KMS-11 (cell line): ENCODE results near the gene CKM.
"Not testable (repeated sequence)": the region's sequence is repeated elsewhere in the genome, so short reads cannot be mapped to it uniquely, and the experiment has no call there.

Source experiments
- H2AFZ ChIP-seq: fragments of 200-600 bp; sonication (generic); 2 replicates; pipeline ENCODE4 v1.6.1; 2016; ENCODE audit warnings: antibody characterized with exemption, mixed run types, low read depth
- H3K27ac ChIP-seq: fragments of 200-600 bp; sonication (generic); 2 replicates; pipeline ENCODE4 v1.6.1; 2016; ENCODE audit warnings: mild to moderate bottlenecking, mixed run types
- H3K27me3 ChIP-seq: fragments of 200-600 bp; sonication (generic); 2 replicates; pipeline ENCODE4 v1.6.1; 2017; ENCODE audit warnings: mild to moderate bottlenecking, low read depth, mixed run types, moderate library complexity; ENCODE audit not compliant: insufficient read depth
- H3K36me3 ChIP-seq: fragments of 200-600 bp; sonication (generic); 2 replicates; pipeline ENCODE4 v1.6.1; 2017; ENCODE audit warnings: mild to moderate bottlenecking, mixed run types; ENCODE audit not compliant: insufficient read depth
- H3K4me1 ChIP-seq: fragments of 200-600 bp; sonication (generic); 2 replicates; pipeline ENCODE4 v1.6.1; 2016; ENCODE audit warnings: mild to moderate bottlenecking, low read depth, mixed run types; ENCODE audit not compliant: poor library complexity, severe bottlenecking
- H3K4me2 ChIP-seq: fragments of 200-600 bp; sonication (generic); 2 replicates; pipeline ENCODE4 v1.7.0; 2016; ENCODE audit warnings: mild to moderate bottlenecking, mixed run types
- H3K4me3 ChIP-seq: fragments of 200-600 bp; sonication (generic); IDR thresholded peaks from 2 replicates; pipeline ENCODE4 v1.6.1; 2017; ENCODE audit warnings: low read depth, low read length, mixed read lengths; ENCODE audit not compliant: insufficient read depth
- H3K79me2 ChIP-seq: fragments of 200-600 bp; sonication (generic); 2 replicates; pipeline ENCODE4 v1.6.1; 2016; ENCODE audit warnings: low read depth, mixed run types; ENCODE audit not compliant: insufficient read depth
- H3K9ac ChIP-seq: fragments of 200-600 bp; sonication (generic); 2 replicates; pipeline ENCODE4 v1.6.1; 2016; ENCODE audit warnings: mild to moderate bottlenecking, mixed run types
- H4K20me1 ChIP-seq: fragments of 200-600 bp; sonication (generic); 2 replicates; pipeline ENCODE4 v1.6.1; 2016; ENCODE audit warnings: mild to moderate bottlenecking, mixed run types; ENCODE audit not compliant: insufficient read depth
- TF ChIP-seq, protein P1 (sequence below): fragments of 200-600 bp; sonication (generic); conservative IDR thresholded peaks from 2 replicates; pipeline ENCODE4 v1.6.1; 2017; ENCODE audit warnings: low read depth, mild to moderate bottlenecking, antibody characterized with exemption, low read length, moderate library complexity, mixed read lengths

The CKM gene

GRCh38 chr19:45315304-45315703, 7.4 kb downstream of the CKM start:
- Histone ChIP-seq H2AFZ (no peak overlapping the region), H3K27me3 (peaks cover 62% of the 10 kb centered on the region), H4K20me1 (no peaks in the 10 kb centered on the region), H3K4me1 (peaks cover 7% of the 10 kb centered on the region), H3K4me3 (no peak overlapping the region), H3K79me2 (no peaks in the 10 kb centered on the region), H3K4me2 (no peak overlapping the region), H3K9ac (no peak overlapping the region), H3K27ac (no peak overlapping the region), H3K36me3 (no peaks in the 10 kb centered on the region)
- TF ChIP-seq, protein P1, sequence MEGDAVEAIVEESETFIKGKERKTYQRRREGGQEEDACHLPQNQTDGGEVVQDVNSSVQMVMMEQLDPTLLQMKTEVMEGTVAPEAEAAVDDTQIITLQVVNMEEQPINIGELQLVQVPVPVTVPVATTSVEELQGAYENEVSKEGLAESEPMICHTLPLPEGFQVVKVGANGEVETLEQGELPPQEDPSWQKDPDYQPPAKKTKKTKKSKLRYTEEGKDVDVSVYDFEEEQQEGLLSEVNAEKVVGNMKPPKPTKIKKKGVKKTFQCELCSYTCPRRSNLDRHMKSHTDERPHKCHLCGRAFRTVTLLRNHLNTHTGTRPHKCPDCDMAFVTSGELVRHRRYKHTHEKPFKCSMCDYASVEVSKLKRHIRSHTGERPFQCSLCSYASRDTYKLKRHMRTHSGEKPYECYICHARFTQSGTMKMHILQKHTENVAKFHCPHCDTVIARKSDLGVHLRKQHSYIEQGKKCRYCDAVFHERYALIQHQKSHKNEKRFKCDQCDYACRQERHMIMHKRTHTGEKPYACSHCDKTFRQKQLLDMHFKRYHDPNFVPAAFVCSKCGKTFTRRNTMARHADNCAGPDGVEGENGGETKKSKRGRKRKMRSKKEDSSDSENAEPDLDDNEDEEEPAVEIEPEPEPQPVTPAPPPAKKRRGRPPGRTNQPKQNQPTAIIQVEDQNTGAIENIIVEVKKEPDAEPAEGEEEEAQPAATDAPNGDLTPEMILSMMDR, result no peak

GRCh38 chr19:45314708-45315245, 7.9 kb downstream of the CKM start:
- Histone ChIP-seq H3K4me1 (peaks cover 7% of the 10 kb centered on the region), H3K27ac (no peak overlapping the region), H3K4me3 (no peak overlapping the region), H2AFZ (no peak overlapping the region), H3K9ac (no peak overlapping the region), H3K36me3 (no peaks in the 10 kb centered on the region), H3K27me3 (peaks cover 57% of the 10 kb centered on the region), H4K20me1 (no peaks in the 10 kb centered on the region), H3K4me2 (no peak overlapping the region), H3K79me2 (no peaks in the 10 kb centered on the region)
- TF ChIP-seq, protein P1, result no peak

GRCh38 chr19:45312285-45312684, 10.4 kb downstream of the CKM start:
- not testable (repeated sequence) for H3K4me2 ChIP-seq, H3K9ac ChIP-seq, H2AFZ ChIP-seq, H3K36me3 ChIP-seq, H4K20me1 ChIP-seq, H3K27ac ChIP-seq, H3K4me1 ChIP-seq, H3K79me2 ChIP-seq, H3K4me3 ChIP-seq
- H3K27me3 ChIP-seq, result peaks cover 36% of the 10 kb centered on the region

- H3K4me3 ChIP-seq, result no peak overlapping the region
- H2AFZ ChIP-seq, result no peak overlapping the region
- no peak overlapping the region for H3K27ac ChIP-seq
Measured at GRCh38 chr19:45311621-45312020, 11.1 kb downstream of the CKM start.

DNA sequence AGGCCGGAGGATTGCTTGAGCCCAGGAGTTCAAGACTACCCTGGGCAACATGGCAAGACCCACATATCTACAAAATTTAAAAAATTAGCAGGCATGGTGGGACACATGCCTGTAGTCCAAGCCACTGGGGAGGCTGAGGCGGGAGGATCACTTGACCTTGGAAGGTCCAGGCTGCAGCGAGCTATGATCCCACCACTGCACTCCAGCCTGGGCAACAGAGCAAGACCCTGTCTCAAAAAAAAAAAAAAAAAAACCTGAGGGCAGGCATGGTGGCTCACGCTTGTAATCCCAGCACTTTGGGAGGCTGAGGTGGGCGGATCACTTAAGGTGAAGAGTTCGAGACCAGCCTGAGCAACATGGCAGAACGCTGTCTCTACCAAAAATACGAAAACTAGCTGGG, 13.4 kb downstream of the CKM start:
- H3K4me3 ChIP-seq, result not testable (repeated sequence)

More at GRCh38 chr19:45311621-45312020, 11.1 kb downstream of the CKM start:
- no peak overlapping the region for H3K9ac ChIP-seq
- H3K4me2 ChIP-seq, result no peak overlapping the region
- no peaks in the 10 kb centered on the region for H3K4me1 ChIP-seq
- peaks cover 29% of the 10 kb centered on the region for H3K27me3 ChIP-seq
- H4K20me1 ChIP-seq, result no peaks in the 10 kb centered on the region
- TF ChIP-seq, protein P1, result no peak
- no peaks in the 10 kb centered on the region for H3K36me3 ChIP-seq
- H3K79me2 ChIP-seq, result no peaks in the 10 kb centered on the region

More for the DNA sequence above, 13.4 kb downstream of the CKM start:
- not testable (repeated sequence) for H3K79me2 ChIP-seq, H3K27me3 ChIP-seq, H3K9ac ChIP-seq, H2AFZ ChIP-seq, H3K27ac ChIP-seq, H3K4me1 ChIP-seq, H4K20me1 ChIP-seq, H3K4me2 ChIP-seq, H3K36me3 ChIP-seq
